ENCODE measurements around the gene RETREG2. TPM values are rescaled to one million over a fixed set of nuclear protein-coding genes. Genes with fewer than 3 reads are reported as not detected.

Gene RETREG2
- total RNA-seq, 1 experiment from 2014 or later = 63.7 TPM

- Histone ChIP-seq H3K36me3 (ENCODE audit: control insufficient read depth in 1 of 2, insufficient read depth in 2 of 2, low read length in 2 of 2) (peaks cover 2 to 17% of the 10 kb centered on the region in 2 experiments; a peak in 3 of 4 replicates), H3K9ac (ENCODE audit: low read length) (no peak overlapping the region), H3K79me2 (ENCODE audit: insufficient read depth, low read length) (no peaks in the 10 kb centered on the region), H3K9me3 (ENCODE audit: control insufficient read depth in 1 of 2, insufficient read depth in 1 of 2, low read depth in 1 of 2, low read length in 2 of 2) (no peaks in the 10 kb centered on the region), H2AFZ (ENCODE audit: low read depth, low read length, poor library complexity, severe bottlenecking) (no peak overlapping the region), H3K27me3 (ENCODE audit: insufficient read depth, low read length) (no peaks in the 10 kb centered on the region), H3K4me1 (ENCODE audit: control insufficient read depth in 1 of 2, insufficient read depth in 2 of 2, low read length in 2 of 2) (peaks cover 6 to 30% of the 10 kb centered on the region in 2 experiments; a peak in 3 of 4 replicates), H3K4me3 (replicated peaks in 1 of 2; ENCODE audit: low read depth in 1 of 2, low read length in 2 of 2) (no peak overlapping the region), H3K9me2 (ENCODE audit: insufficient read depth) (no peaks in the 10 kb centered on the region), H3K27ac (ENCODE audit: low read depth, low read length) (no peak overlapping the region), H3K4me2 (ENCODE audit: low read length) (no peak overlapping the region), H4K20me1 (ENCODE audit: insufficient read depth) (no peaks in the 10 kb centered on the region)
- ChIA-PET RAD21 (ENCODE audit: low non-redundant PET in 1 of 2, low total read pairs in 2 of 2, uncharacterized antibody in 2 of 2, unreplicated experiment in 2 of 2) (no interaction called here), CTCF (no interaction called here), POLR2A (no interaction called here)
- TF ChIP-seq SRF (IDR thresholded peaks at IDR 0.05; ENCODE audit: low read depth) = no peak
- DNase-seq (ENCODE audit: low read depth, low spot score) (no peak), ATAC-seq (no peak)
- BruUV-seq (replicated peaks) = no TSS peak
- intact Hi-C loops (cut with micrococcal nuclease) = no loop called here
These were observed 36.1 kb downstream of the RETREG2 start for GRCh38 chr2:219214141-219214540.

- no TSS peak for BruUV-seq (replicated peaks)
- intact Hi-C loops (cut with micrococcal nuclease) = no loop called here
- Histone ChIP-seq H3K9me3 (ENCODE audit: control insufficient read depth in 1 of 2, insufficient read depth in 1 of 2, low read depth in 1 of 2, low read length in 2 of 2) (no peaks in the 10 kb centered on the region), H2AFZ (ENCODE audit: low read depth, low read length, poor library complexity, severe bottlenecking) (no peak overlapping the region), H3K27ac (ENCODE audit: low read depth, low read length) (no peak overlapping the region), H3K9ac (ENCODE audit: low read length) (no peak overlapping the region), H3K4me3 (replicated peaks in 1 of 2; ENCODE audit: low read depth in 1 of 2, low read length in 2 of 2) (no peak overlapping the region), H4K20me1 (ENCODE audit: insufficient read depth) (no peaks in the 10 kb centered on the region), H3K79me2 (ENCODE audit: insufficient read depth, low read length) (no peaks in the 10 kb centered on the region), H3K4me1 (ENCODE audit: control insufficient read depth in 1 of 2, insufficient read depth in 2 of 2, low read length in 2 of 2) (peaks cover 9 to 37% of the 10 kb centered on the region in 2 experiments; a peak in 3 of 4 replicates), H3K36me3 (ENCODE audit: control insufficient read depth in 1 of 2, insufficient read depth in 2 of 2, low read length in 2 of 2) (peaks cover 2 to 11% of the 10 kb centered on the region in 2 experiments; a peak in 2 of 4 replicates), H3K27me3 (ENCODE audit: insufficient read depth, low read length) (no peaks in the 10 kb centered on the region), H3K4me2 (ENCODE audit: low read length) (no peak overlapping the region), H3K9me2 (ENCODE audit: insufficient read depth) (no peaks in the 10 kb centered on the region)
- TF ChIP-seq CTCF (IDR thresholded peaks at IDR 0.05 in 2 of 3, conservative IDR thresholded peaks at IDR 0.05 in 1 of 3; ENCODE audit: borderline replicate concordance in 1 of 3, insufficient read depth in 1 of 3, low read depth in 2 of 3, low read length in 2 of 3) (no peak), FOSL1 (IDR thresholded peaks at IDR 0.05; ENCODE audit: low read depth) (no peak), ELF1 (IDR thresholded peaks at IDR 0.05; ENCODE audit: borderline replicate concordance, low read depth) (no peak), POLR2A (IDR thresholded peaks at IDR 0.05; ENCODE audit: borderline replicate concordance, extremely low read depth, insufficient read depth, insufficient read length) (no peak), TCF7L2 (IDR thresholded peaks at IDR 0.05; ENCODE audit: borderline replicate concordance, extremely low read depth, insufficient read depth, insufficient read length) (no peak), MAX (IDR thresholded peaks at IDR 0.05) (no peak), SRF (IDR thresholded peaks at IDR 0.05; ENCODE audit: low read depth) (no peak), ZFX (IDR thresholded peaks at IDR 0.05) (no peak), REST (IDR thresholded peaks at IDR 0.05; ENCODE audit: low read depth) (no peak), CBX3 (IDR thresholded peaks at IDR 0.05; ENCODE audit: low read depth) (no peak), JUND (IDR thresholded peaks at IDR 0.05) (no peak), EGR1 (IDR thresholded peaks at IDR 0.05; ENCODE audit: low read depth) (no peak), YY1 (IDR thresholded peaks at IDR 0.05; ENCODE audit: extremely low read depth, insufficient replicate concordance, low read depth, low read length) (no peak), SP1 (IDR thresholded peaks at IDR 0.05; ENCODE audit: low read depth) (no peak), EZH2 (IDR thresholded peaks at IDR 0.05) (no peak), RAD21 (IDR thresholded peaks at IDR 0.05; ENCODE audit: low read depth) (no peak), CEBPB (IDR thresholded peaks at IDR 0.05; ENCODE audit: low read depth) (no peak)
- ChIA-PET RAD21 (ENCODE audit: low non-redundant PET in 1 of 2, low total read pairs in 2 of 2, uncharacterized antibody in 2 of 2, unreplicated experiment in 2 of 2) (no interaction called here), CTCF (no interaction called here), POLR2A (no interaction called here)
- DNase-seq (ENCODE audit: low read depth, low spot score) = no peak
- ATAC-seq = no peak
These were observed 36.7 kb downstream of the RETREG2 start for GRCh38 chr2:219214786-219215185.

Data from HCT116 (cell line).